GDM1 (cell line): ENCODE results near the gene L3MBTL3.
A peak's percentile ranks its signal among the peaks of the same experiment; 100 is the strongest.

Experiments used
- DNase-seq: peaks from one replicate; lab custom pipeline; 2025; lab: John Stamatoyannopoulos, UW

L3MBTL3 gene

GRCh38 chr6:130018292-130018743 lies at the start of gene L3MBTL3:
Gene L3MBTL3 (plus strand): TSS chr6:130018581. CDS start chr6:130042700, 24,119 bp downstream.
- DNase-seq, result peak; percentile 74

GRCh38 chr6:129969064-129969463 lies 49.3 kb upstream of the L3MBTL3 start:
- DNase-seq, result no peak

- no peak for DNase-seq
These were observed 42.3 kb upstream of the L3MBTL3 start for GRCh38 chr6:129976110-129976509.

- DNase-seq, result no peak
These were observed 40.0 kb upstream of the L3MBTL3 start for GRCh38 chr6:129978148-129978916.

GRCh38 chr6:129980821-129981220 lies 37.6 kb upstream of the L3MBTL3 start:
- no peak for DNase-seq

GRCh38 chr6:129981598-129981997 lies 36.8 kb upstream of the L3MBTL3 start:
- DNase-seq, result no peak

- DNase-seq, result no peak
These were observed 29.0 kb upstream of the L3MBTL3 start for GRCh38 chr6:129989396-129989795.

GRCh38 chr6:129992881-129993280 lies 25.5 kb upstream of the L3MBTL3 start:
- no peak for DNase-seq

GRCh38 chr6:129994410-129994809 lies 24.0 kb upstream of the L3MBTL3 start:
- DNase-seq, result no peak

GRCh38 chr6:129996387-129996786 lies 22.0 kb upstream of the L3MBTL3 start:
- no peak for DNase-seq

- no peak for DNase-seq
These were observed 17.6 kb upstream of the L3MBTL3 start for GRCh38 chr6:130000526-130001421.

GRCh38 chr6:130008236-130008873 lies 10.0 kb upstream of the L3MBTL3 start:
- DNase-seq, result no peak

- DNase-seq, result no peak
These were observed 9.2 kb upstream of the L3MBTL3 start for GRCh38 chr6:130009146-130009545.

GRCh38 chr6:130010387-130010786 lies 8.0 kb upstream of the L3MBTL3 start:
- DNase-seq, result no peak

- DNase-seq, result no peak
These were observed 5.7 kb upstream of the L3MBTL3 start for GRCh38 chr6:130012728-130013127.

- no peak for DNase-seq
These were observed 454 bp downstream of the L3MBTL3 start for GRCh38 chr6:130018744-130019325.

- DNase-seq, result no peak
These were observed 1.1 kb downstream of the L3MBTL3 start for GRCh38 chr6:130019326-130020072.

GRCh38 chr6:130020073-130020906 lies 1.9 kb downstream of the L3MBTL3 start:
- DNase-seq, result no peak

- DNase-seq, result peak; percentile 73
These were observed 2.7 kb downstream of the L3MBTL3 start for GRCh38 chr6:130020907-130021629.

GRCh38 chr6:130026859-130027258 lies 8.5 kb downstream of the L3MBTL3 start:
- no peak for DNase-seq
